Stimulated activated CD4-positive, alpha-beta T cell treated with anti-CD3 and anti-CD28 coated beads, TNF-alpha, amount 100 ng/mL, for 1 hour (primary cell): ENCODE measurements around the gene AMPD3.

Experiments
- DNase-seq, 3 donors: peaks; one replicate each; pipeline ENCODE4 v3.0.0-alpha.2; 2020; ENCODE audit warnings: low read depth in 3 of 3, low spot score in 1 of 3

AMPD3 gene

GRCh38 chr11:10486161-10486840 is 31.2 kb downstream of the AMPD3 start:
- no peak for DNase-seq

- no peak for DNase-seq
These were observed 32.1 kb downstream of the AMPD3 start for GRCh38 chr11:10487002-10487647.

GRCh38 chr11:10488121-10488933 is 33.3 kb downstream of the AMPD3 start:
- no peak for DNase-seq

GRCh38 chr11:10488934-10489691 is 34.0 kb downstream of the AMPD3 start:
- DNase-seq, result no peak

GRCh38 chr11:10490032-10490397 is 35.0 kb downstream of the AMPD3 start:
- DNase-seq, result no peak

- no peak for DNase-seq
These were observed 35.6 kb downstream of the AMPD3 start for GRCh38 chr11:10490398-10491241.

GRCh38 chr11:10492084-10492483 is 37.0 kb downstream of the AMPD3 start:
- no peak for DNase-seq

- DNase-seq, result no peak
These were observed 38.1 kb downstream of the AMPD3 start for GRCh38 chr11:10493041-10493663.

GRCh38 chr11:10494636-10495463 is 39.8 kb downstream of the AMPD3 start:
- DNase-seq, result no peak

GRCh38 chr11:10495464-10495786 is 40.4 kb downstream of the AMPD3 start:
- DNase-seq, result no peak

- DNase-seq, result no peak
These were observed 41.4 kb downstream of the AMPD3 start for GRCh38 chr11:10496296-10496936.

GRCh38 chr11:10497371-10498021 is 42.4 kb downstream of the AMPD3 start:
- DNase-seq, result no peak

- no peak for DNase-seq
These were observed 42.9 kb downstream of the AMPD3 start for GRCh38 chr11:10498022-10498400.

GRCh38 chr11:10498426-10499250 is 43.6 kb downstream of the AMPD3 start:
- DNase-seq, result no peak

- DNase-seq, result no peak
These were observed 44.4 kb downstream of the AMPD3 start for GRCh38 chr11:10499452-10499851.

GRCh38 chr11:10499874-10500601 is 45.0 kb downstream of the AMPD3 start:
- DNase-seq, result no peak
